ENCODE measurements around the gene NAB1.

The NAB1 gene

DNA sequence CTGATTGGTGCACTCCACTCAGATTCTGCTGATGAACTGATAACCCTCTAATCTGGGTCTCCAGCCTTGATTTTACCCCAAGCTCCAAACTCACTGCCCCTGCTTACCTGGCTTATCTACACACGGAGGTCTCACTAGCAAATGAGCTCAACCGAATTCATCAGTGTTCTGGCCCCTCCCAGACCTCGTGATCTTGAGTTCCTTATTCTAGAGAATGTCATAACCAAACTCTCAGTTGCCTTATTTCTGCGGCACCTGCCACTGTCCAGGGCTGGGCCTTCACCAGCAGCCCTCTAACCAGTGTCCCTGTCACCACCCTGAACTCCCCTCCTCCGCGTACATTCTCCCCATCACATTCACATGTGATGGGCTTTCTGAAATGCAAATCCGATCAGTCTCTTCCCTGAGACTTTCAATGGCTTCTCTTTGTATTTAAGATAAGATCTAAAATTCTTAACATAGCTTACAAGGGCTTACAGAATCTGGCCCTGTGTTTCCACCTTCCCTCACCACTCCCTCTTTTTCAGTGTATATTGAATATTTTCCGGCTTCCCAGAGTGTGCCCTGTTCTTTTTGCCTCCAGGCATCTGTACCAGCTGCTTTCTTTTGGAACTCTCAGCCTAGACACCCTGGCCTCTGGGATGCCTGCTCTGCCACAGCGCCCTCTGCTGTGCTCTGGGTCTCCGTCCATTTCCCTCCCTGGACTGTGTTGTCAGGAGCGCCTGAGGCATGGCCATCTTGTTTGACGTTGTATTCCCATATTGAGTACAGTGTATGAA lies 31.1 kb downstream of the NAB1 start:
- H3K4me3 ChIP-seq (ENCODE audit: low read depth, low read length): no peak overlapping the region
- peaks cover 2% of the 10 kb centered on the region for H3K36me3 ChIP-seq (replicated peaks)
- H3K27ac ChIP-seq: peak overlapping the region; percentile 35
- in situ Hi-C loops (cut with HindIII; ENCODE audit: low pct_ligation_motif_present, low sequenced_read_pairs): no loop called here
- TF ChIP-seq, protein P1, sequence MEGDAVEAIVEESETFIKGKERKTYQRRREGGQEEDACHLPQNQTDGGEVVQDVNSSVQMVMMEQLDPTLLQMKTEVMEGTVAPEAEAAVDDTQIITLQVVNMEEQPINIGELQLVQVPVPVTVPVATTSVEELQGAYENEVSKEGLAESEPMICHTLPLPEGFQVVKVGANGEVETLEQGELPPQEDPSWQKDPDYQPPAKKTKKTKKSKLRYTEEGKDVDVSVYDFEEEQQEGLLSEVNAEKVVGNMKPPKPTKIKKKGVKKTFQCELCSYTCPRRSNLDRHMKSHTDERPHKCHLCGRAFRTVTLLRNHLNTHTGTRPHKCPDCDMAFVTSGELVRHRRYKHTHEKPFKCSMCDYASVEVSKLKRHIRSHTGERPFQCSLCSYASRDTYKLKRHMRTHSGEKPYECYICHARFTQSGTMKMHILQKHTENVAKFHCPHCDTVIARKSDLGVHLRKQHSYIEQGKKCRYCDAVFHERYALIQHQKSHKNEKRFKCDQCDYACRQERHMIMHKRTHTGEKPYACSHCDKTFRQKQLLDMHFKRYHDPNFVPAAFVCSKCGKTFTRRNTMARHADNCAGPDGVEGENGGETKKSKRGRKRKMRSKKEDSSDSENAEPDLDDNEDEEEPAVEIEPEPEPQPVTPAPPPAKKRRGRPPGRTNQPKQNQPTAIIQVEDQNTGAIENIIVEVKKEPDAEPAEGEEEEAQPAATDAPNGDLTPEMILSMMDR (IDR thresholded peaks at IDR 0.05; ENCODE audit: low read depth, low read length, missing control alignments): peak; percentile 82
- H3K27me3 ChIP-seq (replicated peaks): no peaks in the 10 kb centered on the region
- peak; percentile 86 for DNase-seq

DNA sequence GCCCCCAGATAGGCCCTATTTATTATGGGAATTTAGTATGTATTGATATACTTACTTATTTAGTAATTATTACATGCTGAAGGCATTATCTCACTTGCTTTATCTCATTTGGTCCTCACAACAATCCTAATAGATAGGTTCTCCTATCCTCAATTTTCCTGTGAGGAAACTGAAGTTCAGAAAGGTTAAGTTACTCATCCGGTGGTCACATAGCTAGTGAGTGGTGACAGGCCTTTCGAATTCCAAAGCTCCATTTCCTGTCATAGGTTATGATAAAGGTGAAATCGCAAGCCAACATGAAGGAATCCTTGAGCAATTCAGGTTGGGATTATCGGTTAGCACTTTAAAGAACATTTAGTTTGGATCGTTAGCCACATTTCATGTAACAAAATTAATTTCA lies 33.3 kb downstream of the NAB1 start:
- in situ Hi-C loops (cut with HindIII; ENCODE audit: low pct_ligation_motif_present, low sequenced_read_pairs): no loop called here
- TF ChIP-seq, protein P1 (IDR thresholded peaks at IDR 0.05; ENCODE audit: low read depth, low read length, missing control alignments): no peak
- H3K27ac ChIP-seq: peak overlapping the region; percentile 41
- no peaks in the 10 kb centered on the region for H3K27me3 ChIP-seq (replicated peaks)
- peaks cover 7% of the 10 kb centered on the region for H3K36me3 ChIP-seq (replicated peaks)
- DNase-seq: peak; percentile 61
- no peak overlapping the region for H3K4me3 ChIP-seq (ENCODE audit: low read depth, low read length)

DNA sequence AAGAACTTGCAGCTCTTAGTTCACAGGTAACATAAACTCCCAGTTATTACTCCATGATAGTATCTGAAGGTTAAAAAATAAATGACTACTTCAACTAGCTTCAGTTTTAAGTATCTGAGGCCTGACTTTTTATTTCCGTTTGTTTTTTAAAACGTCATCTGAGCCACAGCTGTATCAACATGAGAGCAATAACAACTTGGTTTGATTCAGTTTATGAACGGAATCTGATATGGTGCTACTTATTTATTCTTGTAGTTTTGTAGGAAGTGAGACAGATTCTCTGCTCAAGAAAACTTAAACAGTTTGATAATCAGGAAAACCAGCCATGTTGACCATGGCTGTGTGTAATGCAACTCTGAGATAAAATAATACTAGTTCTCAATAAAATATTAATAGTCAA lies 34.9 kb downstream of the NAB1 start:
- Histone ChIP-seq H3K27ac (peak overlapping the region; percentile 71), H3K36me3 (replicated peaks) (peaks cover 10% of the 10 kb centered on the region), H3K27me3 (replicated peaks) (no peaks in the 10 kb centered on the region), H3K4me3 (ENCODE audit: low read depth, low read length) (no peak overlapping the region)
- TF ChIP-seq, protein P1 (IDR thresholded peaks at IDR 0.05; ENCODE audit: low read depth, low read length, missing control alignments): no peak
- in situ Hi-C loops (cut with HindIII; ENCODE audit: low pct_ligation_motif_present, low sequenced_read_pairs): no loop called here
- peak; percentile 59 for DNase-seq

GRCh38 chr2:190684931-190685330 lies 36.0 kb downstream of the NAB1 start:
- DNase-seq: no peak
- in situ Hi-C loops (cut with HindIII; ENCODE audit: low pct_ligation_motif_present, low sequenced_read_pairs): no loop called here
- Histone ChIP-seq H3K27me3 (replicated peaks) (no peaks in the 10 kb centered on the region), H3K27ac (no peak overlapping the region), H3K4me3 (ENCODE audit: low read depth, low read length) (no peak overlapping the region), H3K36me3 (replicated peaks) (peaks cover 10% of the 10 kb centered on the region)
- TF ChIP-seq, protein P1 (IDR thresholded peaks at IDR 0.05; ENCODE audit: low read depth, low read length, missing control alignments): no peak

- Histone ChIP-seq H3K27ac (no peak overlapping the region), H3K27me3 (replicated peaks) (no peaks in the 10 kb centered on the region), H3K36me3 (replicated peaks) (peaks cover 13% of the 10 kb centered on the region), H3K4me3 (ENCODE audit: low read depth, low read length) (no peak overlapping the region)
- TF ChIP-seq, protein P1 (IDR thresholded peaks at IDR 0.05; ENCODE audit: low read depth, low read length, missing control alignments): no peak
- in situ Hi-C loops (cut with HindIII; ENCODE audit: low pct_ligation_motif_present, low sequenced_read_pairs): no loop called here
- DNase-seq: no peak
Measured at GRCh38 chr2:190685333-190685732, 36.5 kb downstream of the NAB1 start.

Data from brain microvascular endothelial cell (primary cell).